MM.1S (cell line): Measurements from ENCODE around the gene LMOD3.

Source experiments
- DNase-seq: peaks from one replicate; pipeline ENCODE4 v3.0.0-alpha.2; 2015
- H2AFZ ChIP-seq: fragments of 300-600 bp; sonication (generic); 2 replicates; pipeline ENCODE4 v1.6.0; 2016; ENCODE audit warnings: antibody characterized with exemption, low read length
- H3F3A ChIP-seq: fragments of 300-600 bp; sonication (generic); 2 replicates; pipeline ENCODE4 v1.6.1; 2016; ENCODE audit warnings: mild to moderate bottlenecking, antibody characterized with exemption, low read length, moderate library complexity, mixed read lengths; ENCODE audit not compliant: insufficient read depth
- H3K27ac ChIP-seq: fragments of 300-600 bp; sonication (generic); 2 replicates; pipeline ENCODE4 v1.5.1; 2016; ENCODE audit warnings: mild to moderate bottlenecking, low read length
- H3K27me3 ChIP-seq: fragments of 300-600 bp; sonication (generic); replicated peaks from 2 replicates; pipeline ENCODE4 v1.6.0; 2016; ENCODE audit warnings: low read length; ENCODE audit not compliant: insufficient read depth
- H3K36me3 ChIP-seq: fragments of 300-600 bp; sonication (generic); replicated peaks from 2 replicates; pipeline ENCODE4 v1.6.1; 2016; ENCODE audit warnings: mild to moderate bottlenecking, low read length, mixed read lengths; ENCODE audit not compliant: insufficient read depth
- H3K4me1 ChIP-seq: fragments of 300-600 bp; sonication (generic); 2 replicates; pipeline ENCODE4 v1.6.1; 2016; ENCODE audit warnings: low read length, mixed read lengths
- H3K4me2 ChIP-seq: fragments of 300-600 bp; sonication (generic); 2 replicates; pipeline ENCODE4 v1.6.0; 2016; ENCODE audit warnings: low read depth, low read length
- H3K4me3 ChIP-seq: fragments of 300-600 bp; sonication (generic); 2 replicates; pipeline ENCODE4 v1.5.1; 2016; ENCODE audit warnings: low read length, mixed read lengths
- H3K79me2 ChIP-seq: fragments of 300-600 bp; sonication (generic); 2 replicates; pipeline ENCODE4 v1.6.1; 2016; ENCODE audit warnings: mixed run types, low read length, mixed read lengths
- H3K9ac ChIP-seq: fragments of 300-600 bp; sonication (generic); 2 replicates; pipeline ENCODE4 v1.6.1; 2016; ENCODE audit warnings: low read length, mixed read lengths
- H3K9me2 ChIP-seq: fragments of 300-600 bp; sonication (generic); replicated peaks from 2 replicates; pipeline ENCODE4 v1.6.1; 2016; ENCODE audit warnings: mild to moderate bottlenecking, low read length, mixed read lengths; ENCODE audit not compliant: insufficient read depth
- H3K9me3 ChIP-seq: fragments of 300-600 bp; sonication (generic); replicated peaks from 2 replicates; pipeline ENCODE4 v1.6.1; 2016; ENCODE audit warnings: mild to moderate bottlenecking, low read length, mixed read lengths; ENCODE audit not compliant: insufficient read depth
- H4K20me1 ChIP-seq: fragments of 300-600 bp; sonication (generic); 2 replicates; pipeline ENCODE4 v1.6.1; 2016; ENCODE audit warnings: mild to moderate bottlenecking, low read length, moderate library complexity, mixed read lengths; ENCODE audit not compliant: insufficient read depth
- CTCF ChIP-seq: fragments of 300-600 bp; sonication (generic); IDR thresholded peaks from 2 replicates; pipeline ENCODE4 v1.5.1; 2016; ENCODE audit warnings: antibody characterized with exemption, low read length, mixed read lengths
- EZH2 ChIP-seq: fragments of 300-600 bp; sonication (generic); optimal IDR thresholded peaks from 2 replicates; pipeline ENCODE3; 2017; ENCODE audit warnings: low read depth, mild to moderate bottlenecking, antibody characterized with exemption, low read length, mixed read lengths
- EZH2phosphoT487 ChIP-seq: fragments of 300-600 bp; sonication (generic); IDR thresholded peaks from 2 replicates; pipeline ENCODE4 v1.6.1; 2018; ENCODE audit warnings: antibody characterized with exemption, low read length

The LMOD3 gene

GRCh38 chr3:69105320-69105719, 17.1 kb downstream of the LMOD3 start:
- TF ChIP-seq CTCF (no peak), EZH2 (no peak), EZH2phosphoT487 (no peak)
- DNase-seq, result peak; percentile 42
- Histone ChIP-seq H3K9ac (peak overlapping the region; percentile 53), H3K4me3 (peak overlapping the region; percentile 30), H3K79me2 (peaks cover 52% of the 10 kb centered on the region), H3K9me3 (no peaks in the 10 kb centered on the region), H3K36me3 (0 out of 2 replicates have a peak, but pooled peaks cover 19% of the 10 kb centered on the region), H2AFZ (no peak overlapping the region), H3K4me2 (peak overlapping the region; percentile 79), H3K27ac (peak overlapping the region; percentile 88), H3K4me1 (peaks cover 40% of the 10 kb centered on the region), H3K27me3 (no peaks in the 10 kb centered on the region), H3F3A (peaks cover 34% of the 10 kb centered on the region), H4K20me1 (no peaks in the 10 kb centered on the region), H3K9me2 (no peaks in the 10 kb centered on the region)

- peak overlapping the region; percentile 30 for H3K4me3 ChIP-seq
- H3K4me1 ChIP-seq, result peaks cover 40% of the 10 kb centered on the region
- H3K79me2 ChIP-seq, result peaks cover 59% of the 10 kb centered on the region
- 0 out of 2 replicates have a peak, but pooled peaks cover 19% of the 10 kb centered on the region for H3K36me3 ChIP-seq
- peak overlapping the region; percentile 88 for H3K27ac ChIP-seq
- TF ChIP-seq CTCF, result no peak
- no peak for TF ChIP-seq EZH2phosphoT487
- no peak for TF ChIP-seq EZH2
- H3K9me2 ChIP-seq, result no peaks in the 10 kb centered on the region
- H2AFZ ChIP-seq, result no peak overlapping the region
- H3F3A ChIP-seq, result peaks cover 34% of the 10 kb centered on the region
- peak overlapping the region; percentile 79 for H3K4me2 ChIP-seq
- no peaks in the 10 kb centered on the region for H3K27me3 ChIP-seq
- H3K9ac ChIP-seq, result peak overlapping the region; percentile 53
- peak; percentile 85 for DNase-seq
- H3K9me3 ChIP-seq, result no peaks in the 10 kb centered on the region
- no peaks in the 10 kb centered on the region for H4K20me1 ChIP-seq
These were observed 17.8 kb downstream of the LMOD3 start for GRCh38 chr3:69104586-69104985.

GRCh38 chr3:69103123-69103522, 19.3 kb downstream of the LMOD3 start:
- DNase-seq, result no peak
- H3K4me2 ChIP-seq, result peak overlapping the region; percentile 79; the same call in 1 of the 2 replicates
- H3K27ac ChIP-seq, result peak overlapping the region; percentile 88; the same call in 1 of the 2 replicates
- no peaks in the 10 kb centered on the region for H3K9me2 ChIP-seq
- H3K9me3 ChIP-seq, result no peaks in the 10 kb centered on the region
- no peaks in the 10 kb centered on the region for H3K27me3 ChIP-seq
- peaks cover 40% of the 10 kb centered on the region for H3K4me1 ChIP-seq
- H3K9ac ChIP-seq, result 0 out of 2 replicates have a peak overlapping the region, but pooled peaks have one; percentile 11
- H4K20me1 ChIP-seq, result no peaks in the 10 kb centered on the region
- TF ChIP-seq CTCF (no peak), EZH2 (no peak), EZH2phosphoT487 (no peak)
- H3F3A ChIP-seq, result peaks cover 34% of the 10 kb centered on the region
- no peak overlapping the region for H2AFZ ChIP-seq
- 0 out of 2 replicates have a peak, but pooled peaks cover 19% of the 10 kb centered on the region for H3K36me3 ChIP-seq
- H3K79me2 ChIP-seq, result peaks cover 73% of the 10 kb centered on the region
- peak overlapping the region; percentile 22; the same call in 1 of the 2 replicates for H3K4me3 ChIP-seq
